Measurements from ENCODE around the gene SORBS1.

Gene SORBS1

DNA sequence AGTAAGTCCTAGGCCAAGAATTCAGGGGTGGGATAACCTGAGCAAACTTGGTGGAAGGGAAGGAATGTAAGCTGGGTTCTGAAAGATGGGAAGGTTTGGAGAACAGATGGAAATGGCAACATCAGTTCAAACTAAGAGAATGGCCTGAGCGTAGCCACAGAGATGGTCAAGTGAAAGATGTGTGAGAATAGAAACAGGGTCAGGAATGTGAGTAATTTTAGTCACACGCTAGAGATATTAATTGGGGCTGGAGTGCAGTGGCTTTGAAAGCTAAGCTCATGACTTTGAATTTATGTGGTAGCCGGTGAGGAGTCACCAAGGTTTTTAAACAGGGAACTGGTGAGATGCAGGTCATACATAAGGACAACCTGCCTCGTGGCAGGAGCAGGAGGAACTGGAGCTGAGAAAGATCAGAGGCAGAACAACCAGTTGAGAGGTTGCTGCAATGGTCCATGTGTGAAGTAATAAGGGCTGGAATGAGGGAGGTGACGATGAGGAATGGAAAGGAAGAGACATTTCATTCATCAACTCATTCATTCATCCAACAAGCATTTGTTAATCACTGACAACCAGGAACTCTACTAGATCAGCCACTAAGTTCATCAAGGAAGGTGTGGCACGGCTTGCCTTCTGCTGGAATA is 12.9 kb upstream of the SORBS1 start:
- Histone ChIP-seq H3K27ac (no peak overlapping the region), H3K4me3 (no peak overlapping the region)
- DNase-seq (ENCODE audit: low spot score) = no peak
- TF ChIP-seq, protein P1, sequence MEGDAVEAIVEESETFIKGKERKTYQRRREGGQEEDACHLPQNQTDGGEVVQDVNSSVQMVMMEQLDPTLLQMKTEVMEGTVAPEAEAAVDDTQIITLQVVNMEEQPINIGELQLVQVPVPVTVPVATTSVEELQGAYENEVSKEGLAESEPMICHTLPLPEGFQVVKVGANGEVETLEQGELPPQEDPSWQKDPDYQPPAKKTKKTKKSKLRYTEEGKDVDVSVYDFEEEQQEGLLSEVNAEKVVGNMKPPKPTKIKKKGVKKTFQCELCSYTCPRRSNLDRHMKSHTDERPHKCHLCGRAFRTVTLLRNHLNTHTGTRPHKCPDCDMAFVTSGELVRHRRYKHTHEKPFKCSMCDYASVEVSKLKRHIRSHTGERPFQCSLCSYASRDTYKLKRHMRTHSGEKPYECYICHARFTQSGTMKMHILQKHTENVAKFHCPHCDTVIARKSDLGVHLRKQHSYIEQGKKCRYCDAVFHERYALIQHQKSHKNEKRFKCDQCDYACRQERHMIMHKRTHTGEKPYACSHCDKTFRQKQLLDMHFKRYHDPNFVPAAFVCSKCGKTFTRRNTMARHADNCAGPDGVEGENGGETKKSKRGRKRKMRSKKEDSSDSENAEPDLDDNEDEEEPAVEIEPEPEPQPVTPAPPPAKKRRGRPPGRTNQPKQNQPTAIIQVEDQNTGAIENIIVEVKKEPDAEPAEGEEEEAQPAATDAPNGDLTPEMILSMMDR (IDR thresholded peaks at IDR 0.05) = no peak

DNA sequence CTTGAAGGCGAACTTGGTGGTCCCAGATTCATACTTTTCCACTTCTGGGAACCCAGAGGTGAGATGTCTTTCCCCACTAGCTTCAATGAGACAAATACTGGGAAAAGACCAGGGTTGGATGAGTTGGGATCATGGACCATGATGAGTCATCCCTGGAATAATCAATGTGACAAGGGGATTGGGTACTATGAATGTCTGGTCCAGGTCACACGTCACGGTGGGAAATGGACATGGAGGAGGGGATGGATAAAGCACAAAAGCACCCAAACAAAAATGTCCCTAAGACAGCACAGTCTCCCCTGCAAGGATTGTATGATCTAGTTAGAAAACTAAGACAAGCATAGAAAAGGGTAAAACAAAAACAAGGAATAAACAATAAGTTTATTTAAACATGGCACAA is 12.4 kb upstream of the SORBS1 start:
- no peak for DNase-seq (ENCODE audit: low spot score)
- no peak overlapping the region for H3K4me3 ChIP-seq
- TF ChIP-seq, protein P1 (IDR thresholded peaks at IDR 0.05) = no peak
- H3K27ac ChIP-seq = no peak overlapping the region

DNA sequence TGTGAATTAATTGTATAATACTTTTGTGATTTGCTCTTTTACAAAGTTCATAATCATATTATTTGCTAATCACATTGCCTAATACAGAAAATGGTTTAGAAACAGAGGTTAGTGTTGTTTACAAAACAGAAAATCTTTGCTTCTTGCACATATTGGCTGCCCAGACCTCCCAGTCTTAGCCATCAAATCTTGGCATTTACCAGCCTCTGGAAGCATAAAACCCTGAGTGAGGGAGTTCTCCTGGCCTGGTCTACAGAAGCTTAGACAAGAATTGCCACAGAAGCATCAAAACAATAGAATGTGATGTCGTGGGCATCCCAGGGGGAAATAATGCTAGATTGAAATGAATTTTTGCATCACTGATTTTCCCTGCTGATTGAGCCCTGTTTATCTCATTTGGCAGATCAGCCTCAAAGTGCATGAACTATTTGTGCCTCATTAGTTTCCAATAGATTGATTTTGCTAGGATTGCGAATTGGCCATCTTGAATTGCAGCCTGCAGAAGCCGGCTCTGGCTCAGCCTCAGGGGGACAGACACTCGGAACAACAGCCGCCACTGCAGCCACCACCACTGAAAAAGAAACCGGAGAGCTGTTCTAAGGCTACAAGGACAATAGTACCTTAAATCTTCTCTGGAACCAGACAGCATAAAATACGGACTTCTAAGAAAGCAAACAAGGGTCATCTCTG is 11.1 kb upstream of the SORBS1 start:
- DNase-seq (ENCODE audit: low spot score) = no peak
- H3K4me3 ChIP-seq = no peak overlapping the region
- H3K27ac ChIP-seq = no peak overlapping the region
- TF ChIP-seq, protein P1 (IDR thresholded peaks at IDR 0.05) = no peak

DNA sequence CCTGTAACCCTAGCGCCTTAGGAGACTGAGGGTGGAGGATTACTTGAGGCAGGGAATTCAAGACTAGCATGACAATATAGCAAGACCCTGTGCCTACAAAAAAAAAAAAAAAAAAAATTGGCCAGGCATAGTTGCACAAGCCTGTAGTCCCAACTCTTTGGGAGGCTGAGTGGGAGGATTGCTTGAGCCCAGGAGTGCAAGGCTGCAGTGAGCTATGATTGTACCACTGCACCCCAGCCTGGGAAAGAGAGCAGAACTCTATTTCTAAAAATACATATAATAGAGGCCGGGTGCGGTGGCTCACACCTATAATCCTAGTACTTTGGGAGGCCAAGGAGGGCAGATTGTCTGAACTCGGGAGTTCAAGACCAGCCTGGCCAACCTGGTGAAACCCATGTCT is 10.2 kb upstream of the SORBS1 start:
- TF ChIP-seq, protein P1 (IDR thresholded peaks at IDR 0.05) = no peak
- DNase-seq (ENCODE audit: low spot score) = no peak
- H3K27ac ChIP-seq = no peak overlapping the region
- no peak overlapping the region for H3K4me3 ChIP-seq

DNA sequence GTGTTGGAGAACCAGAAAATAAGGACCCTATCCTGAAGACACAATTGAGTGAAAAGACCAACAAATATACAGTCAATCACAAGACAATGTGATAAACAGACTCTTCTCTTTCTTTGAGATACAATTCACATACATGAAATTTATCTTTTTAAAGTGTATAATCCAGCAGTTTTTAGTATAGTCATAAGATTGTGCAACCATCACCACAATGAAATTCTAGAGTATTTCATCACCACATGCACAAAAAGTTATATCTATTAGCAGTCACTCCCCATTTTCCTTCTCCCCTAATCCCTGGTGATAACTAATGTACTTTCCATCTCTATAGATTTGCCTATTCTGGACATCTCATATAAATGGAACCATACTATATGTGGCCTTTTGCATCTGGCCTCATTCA is 8.2 kb upstream of the SORBS1 start:
- TF ChIP-seq, protein P1 (IDR thresholded peaks at IDR 0.05) = no peak
- no peak for DNase-seq (ENCODE audit: low spot score)
- H3K4me3 ChIP-seq = no peak overlapping the region
- H3K27ac ChIP-seq = no peak overlapping the region

DNA sequence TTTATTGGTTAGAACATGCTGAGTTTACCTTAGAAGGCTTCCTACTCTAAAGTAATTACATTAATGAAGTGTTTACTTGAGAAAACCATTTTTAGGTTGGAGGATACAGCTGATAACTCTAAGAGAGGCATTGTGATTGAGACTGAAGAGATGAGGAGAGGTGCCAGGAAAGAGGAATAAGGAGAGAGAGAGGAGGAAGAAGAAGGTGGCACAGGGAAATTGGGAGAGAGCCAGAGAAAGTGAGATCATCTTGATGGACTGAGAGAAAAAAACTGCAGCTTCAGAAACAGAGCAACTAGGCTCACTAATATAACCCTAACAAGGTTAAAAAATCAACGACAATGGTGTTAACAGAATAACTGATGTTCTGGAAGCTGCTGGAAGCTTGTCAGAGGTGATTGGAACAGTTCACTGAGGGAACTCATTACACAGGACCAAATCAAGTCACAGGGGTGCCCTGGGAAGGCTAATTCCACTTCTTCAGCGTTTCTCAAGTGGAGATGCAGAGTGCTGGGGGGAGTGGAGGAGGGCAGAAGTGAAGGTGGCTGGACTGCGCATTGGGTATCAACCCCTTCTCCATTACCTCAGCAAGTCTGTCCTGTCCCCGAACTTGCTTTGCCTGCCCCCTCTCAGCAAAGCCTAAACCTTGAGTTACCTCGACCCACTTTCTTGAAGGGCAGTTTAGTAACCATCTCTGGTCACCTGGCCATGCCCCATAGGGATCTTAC is 6.9 kb upstream of the SORBS1 start:
- Histone ChIP-seq H3K27ac (no peak overlapping the region), H3K4me3 (no peak overlapping the region)
- DNase-seq (ENCODE audit: low spot score) = no peak
- TF ChIP-seq, protein P1 (IDR thresholded peaks at IDR 0.05) = no peak

Data from coronary artery (tissue), 2 donors.